ENCODE data around the gene C22orf42.

GRCh38 chr22:32204856-32205722 lies 46.0 kb upstream of the C22orf42 start, which contains the start of gene RFPL2:
- no peak for TF ChIP-seq CTCF (IDR thresholded peaks at IDR 0.05)
- TF ChIP-seq POLR2A (IDR thresholded peaks at IDR 0.05) = no peak
